Suppressor macrophage treated with lipopolysaccharide for 4 hours (primary cell): ENCODE data around the gene TMEM184B.

Experiments
- DNase-seq: peaks from one replicate; pipeline ENCODE4 v3.0.0-alpha.2; 2020

The TMEM184B gene

DNA sequence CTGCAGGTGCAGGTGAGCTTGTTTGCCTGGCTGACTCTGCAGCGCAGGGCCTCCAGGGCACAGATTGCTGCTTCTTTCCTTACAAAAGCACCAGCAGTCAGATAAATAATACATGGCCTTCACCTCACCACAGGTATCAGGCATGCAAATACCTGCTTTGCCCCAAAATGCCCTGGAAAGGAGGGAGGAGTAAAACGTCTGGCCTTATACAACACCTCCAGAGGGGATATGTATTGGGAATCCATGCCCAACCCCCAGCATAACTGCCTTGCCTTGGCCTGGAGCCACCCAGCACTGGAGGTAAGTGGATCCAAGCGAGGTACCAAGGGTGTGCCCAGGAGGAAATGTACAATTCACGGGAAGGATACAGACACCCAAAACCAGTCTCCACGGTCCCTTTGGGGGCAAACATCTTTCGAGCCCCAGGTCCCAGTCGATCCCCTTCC is 860 bp downstream of the TMEM184B start:
- no peak for DNase-seq

DNA sequence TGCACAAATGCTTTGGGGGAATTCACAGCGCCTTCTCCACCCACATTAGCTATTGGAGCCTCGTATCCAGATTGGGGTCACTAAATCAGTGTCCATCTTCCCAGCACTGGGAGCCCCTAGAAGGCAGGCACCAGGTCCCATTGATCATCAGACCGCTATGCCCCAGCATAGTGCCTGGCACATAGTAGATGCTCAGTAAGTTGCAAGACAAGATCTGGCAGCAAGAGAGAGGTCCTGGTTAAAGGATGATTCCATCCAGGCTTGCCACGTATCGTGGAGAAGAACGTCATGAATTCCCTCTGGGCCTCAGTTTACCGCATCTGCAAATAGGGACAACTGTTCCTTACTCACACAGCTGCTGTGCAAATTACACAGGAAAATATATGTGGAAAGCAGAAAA is 1.7 kb downstream of the TMEM184B start:
- DNase-seq: no peak

DNA sequence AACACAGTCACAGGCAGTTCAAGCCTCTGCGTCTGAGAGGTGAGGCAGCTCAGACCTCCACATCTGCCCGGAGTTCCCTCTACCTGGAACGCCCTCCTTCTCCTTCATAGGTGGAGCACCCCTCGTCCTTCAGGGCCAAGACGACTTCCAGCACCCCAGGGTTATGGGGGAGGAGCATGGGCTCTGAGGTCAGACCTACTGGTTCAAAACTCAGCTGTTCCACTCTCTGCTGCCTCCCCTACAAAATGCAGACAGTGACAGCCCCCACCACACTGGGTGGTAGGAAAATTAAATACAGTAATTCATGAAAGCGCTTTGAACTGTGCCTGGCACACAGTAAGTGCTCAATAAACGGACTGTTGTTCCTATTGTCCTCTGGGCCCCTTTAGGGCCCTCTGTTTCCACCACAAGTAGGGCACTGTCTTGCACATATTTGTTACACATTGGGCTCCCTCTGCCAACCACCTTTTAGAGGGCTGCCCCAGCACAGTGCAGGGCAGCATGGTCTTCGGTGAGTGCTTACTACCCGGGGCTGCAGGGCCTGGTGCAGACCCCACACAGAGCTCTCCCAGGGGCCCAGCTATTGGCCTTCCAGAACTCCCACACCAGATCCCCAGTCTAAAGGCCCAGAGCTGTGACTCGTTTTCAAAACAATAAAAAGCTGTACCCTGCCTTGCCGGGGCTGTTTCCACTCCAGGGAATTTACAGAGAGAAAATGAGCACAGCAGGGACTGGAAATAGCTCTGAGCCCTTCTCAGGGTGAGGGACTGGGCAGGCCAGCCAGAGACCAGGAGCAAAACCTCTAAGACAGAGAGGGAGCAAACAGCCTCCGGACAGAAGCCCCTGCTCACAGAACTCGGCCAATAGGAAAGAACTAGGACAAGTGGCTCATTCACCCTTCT is 2.5 kb downstream of the TMEM184B start:
- DNase-seq: no peak

DNA sequence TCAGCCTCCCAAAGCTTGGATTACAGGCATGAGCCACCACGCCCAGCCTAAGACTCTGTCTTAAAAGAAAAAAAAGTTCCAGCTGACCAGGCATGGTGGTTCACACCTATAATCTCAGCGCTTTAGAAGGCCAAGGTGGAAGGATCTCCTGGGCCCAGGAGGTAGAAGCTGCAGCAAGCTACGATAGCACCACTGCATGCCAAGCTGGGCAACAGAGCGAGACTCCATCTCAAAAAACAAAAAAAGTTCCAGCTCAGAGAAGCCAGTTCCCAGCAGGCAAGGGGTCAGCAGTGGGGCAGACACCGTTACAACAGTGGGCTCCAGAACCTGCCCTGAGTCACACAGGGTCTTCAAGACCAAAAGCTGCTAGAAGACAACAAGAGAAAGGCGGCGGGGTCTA is 3.3 kb downstream of the TMEM184B start:
- no peak for DNase-seq

DNA sequence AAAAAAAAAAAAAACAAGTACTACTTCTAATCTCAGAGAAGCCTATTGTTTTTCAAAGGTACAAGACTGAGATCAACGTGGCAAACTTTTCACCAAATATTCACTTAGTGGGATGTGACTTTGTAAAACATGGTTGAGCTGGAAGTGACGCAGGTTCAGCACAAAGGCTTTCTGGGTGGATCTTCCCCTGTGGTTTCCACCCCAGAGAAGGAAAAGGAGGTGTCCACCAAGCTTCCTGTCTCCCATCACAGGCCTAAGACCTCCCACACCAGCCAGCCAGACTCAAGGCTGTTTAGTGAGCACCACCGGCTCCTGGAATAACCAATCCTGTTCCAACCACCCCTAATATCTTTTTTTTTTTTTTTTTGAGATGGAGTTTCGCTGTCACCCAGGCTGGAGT is 5.7 kb downstream of the TMEM184B start:
- DNase-seq: peak; percentile 34

DNA sequence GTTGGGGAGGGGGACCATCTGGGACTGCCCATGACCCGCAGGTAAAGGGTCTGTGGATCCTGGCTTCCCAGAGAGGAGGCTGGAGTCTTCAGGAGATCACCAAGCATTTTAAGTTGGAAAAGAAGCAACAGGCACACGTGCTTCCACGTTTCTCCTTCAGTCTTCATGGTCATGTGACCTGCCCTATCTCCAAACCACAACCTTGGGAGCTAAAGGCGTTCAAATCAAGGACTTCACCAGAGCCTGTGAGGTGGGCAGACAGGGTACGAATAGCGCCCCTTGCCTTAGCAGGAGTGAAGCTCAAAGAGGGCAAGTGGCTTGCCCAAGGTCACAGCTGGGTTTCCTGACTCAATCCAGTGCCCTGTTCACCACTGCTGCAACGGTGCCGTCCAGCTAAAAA is 6.7 kb downstream of the TMEM184B start:
- DNase-seq: no peak

DNA sequence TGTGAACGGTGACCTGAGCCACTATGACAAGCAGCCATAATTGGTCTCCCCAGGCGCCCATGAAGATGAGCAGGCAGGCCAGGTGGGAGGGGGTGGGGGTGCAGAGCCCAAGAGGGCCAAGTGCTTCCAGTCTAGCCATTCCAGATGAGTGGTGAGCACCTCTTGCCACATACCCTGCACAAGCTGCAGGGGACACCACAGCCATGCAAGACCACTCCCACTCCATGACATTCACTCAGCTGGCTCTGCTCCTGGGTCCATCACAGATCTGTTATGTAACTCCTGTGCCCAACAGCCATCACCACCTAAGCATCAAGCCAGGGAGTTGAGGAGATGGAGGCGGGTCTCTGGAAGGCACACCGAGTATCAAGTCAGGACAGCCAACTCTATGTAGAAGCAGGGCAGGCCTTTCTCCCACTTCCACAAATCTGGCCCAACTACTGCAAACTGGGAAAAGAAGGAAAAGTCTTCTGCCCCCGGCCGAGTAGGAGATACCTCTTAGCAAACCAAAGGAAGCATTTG is 8.4 kb downstream of the TMEM184B start:
- DNase-seq: no peak

DNA sequence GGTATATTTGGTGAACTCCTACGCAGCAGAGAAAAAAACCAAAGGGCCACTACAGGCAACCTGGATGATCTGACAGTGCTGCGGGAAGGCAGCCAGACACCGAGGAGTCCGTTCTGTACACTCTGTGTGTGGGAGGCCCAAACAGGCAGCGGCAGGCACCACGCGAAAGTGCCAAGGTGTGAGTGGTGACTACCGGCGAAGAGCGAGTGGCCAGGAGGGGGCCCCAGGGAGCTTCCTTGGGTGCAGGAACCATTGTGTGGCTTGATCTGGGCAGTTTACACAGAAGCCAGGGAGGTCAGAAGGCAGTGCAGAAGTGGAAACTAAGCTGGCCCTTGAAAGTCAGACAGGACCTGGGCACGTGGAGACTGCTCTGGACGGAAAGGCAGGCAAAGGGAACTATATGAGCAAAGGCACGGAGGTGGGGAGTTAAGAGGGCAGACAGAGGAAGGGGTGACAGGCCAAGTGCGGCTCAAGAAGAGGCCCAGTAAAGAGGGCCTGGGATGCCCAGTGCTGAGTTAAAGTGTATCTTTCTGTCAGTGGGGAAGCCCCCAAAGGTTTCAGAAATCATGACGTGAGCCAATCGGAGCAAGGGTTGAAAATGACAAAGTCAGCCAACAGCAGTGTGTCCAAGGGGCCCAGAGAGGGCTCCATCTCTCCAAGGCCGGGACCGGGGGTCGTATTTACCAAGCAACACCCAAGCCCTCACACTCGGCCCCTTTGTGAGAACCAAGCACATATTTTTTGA is 10.6 kb downstream of the TMEM184B start:
- peak; percentile 35 for DNase-seq

DNA sequence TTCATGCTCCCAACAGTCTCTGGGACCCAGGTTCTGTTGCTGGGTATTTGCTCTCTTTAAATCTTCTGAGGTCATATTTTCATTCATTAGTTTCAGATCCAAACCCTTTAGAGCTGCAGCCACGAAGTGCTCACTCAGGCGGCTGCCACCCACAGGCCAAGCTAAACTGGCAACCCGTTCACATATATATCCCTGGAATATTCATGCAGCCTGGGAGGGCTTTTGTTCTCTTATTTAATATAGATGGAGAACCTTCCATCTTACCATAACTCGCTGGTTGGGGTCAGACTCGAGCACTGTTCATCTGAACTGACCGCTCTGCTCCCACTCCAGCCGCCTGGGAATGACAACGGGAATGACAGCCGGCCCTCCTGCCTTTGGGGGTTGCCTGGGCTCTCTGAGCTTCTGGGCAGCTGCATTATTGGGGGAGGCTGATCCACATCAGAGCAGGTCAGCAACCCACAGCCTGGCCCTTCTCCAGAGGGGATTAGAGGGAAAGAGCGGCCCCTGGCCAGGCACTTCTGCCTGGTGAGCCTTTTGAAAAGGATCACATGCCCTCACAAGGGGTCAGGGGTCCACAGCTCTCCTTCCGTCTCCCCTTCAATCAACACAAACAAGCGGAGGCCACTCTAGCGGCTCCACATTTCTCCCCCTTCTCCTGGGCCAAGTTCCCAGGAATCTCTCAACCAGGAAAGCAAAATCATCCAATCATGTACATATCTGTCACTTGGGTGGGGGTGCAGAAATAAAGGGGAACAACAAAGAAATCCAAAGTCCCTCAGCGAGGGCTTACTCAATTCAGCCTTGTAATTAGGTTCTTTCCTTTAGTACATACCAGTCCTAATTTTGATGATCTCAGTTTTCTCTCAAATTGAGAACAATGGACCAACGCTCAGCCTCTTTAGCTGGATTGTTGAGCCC is 11.8 kb downstream of the TMEM184B start:
- peak; percentile 7 for DNase-seq

DNA sequence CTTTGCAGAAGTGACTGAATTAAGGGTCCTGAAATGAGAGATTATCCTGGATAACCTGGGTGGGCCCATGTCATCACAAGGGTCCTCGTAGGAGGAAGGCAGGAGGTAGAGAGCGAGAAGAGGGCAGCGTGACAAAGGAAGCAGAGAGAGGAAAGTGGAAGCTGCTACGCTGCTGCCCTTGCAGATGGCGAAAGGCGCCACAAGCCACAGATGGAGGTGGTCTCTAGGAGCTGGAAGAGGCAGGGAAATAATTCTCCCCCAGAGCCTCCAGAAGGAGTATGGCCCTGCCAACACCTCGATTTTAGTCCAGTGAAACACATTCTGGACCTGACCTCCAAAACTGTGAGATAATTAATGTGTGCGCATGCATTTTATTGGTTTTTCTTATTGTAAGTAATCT is 13.4 kb downstream of the TMEM184B start:
- DNase-seq: no peak

DNA sequence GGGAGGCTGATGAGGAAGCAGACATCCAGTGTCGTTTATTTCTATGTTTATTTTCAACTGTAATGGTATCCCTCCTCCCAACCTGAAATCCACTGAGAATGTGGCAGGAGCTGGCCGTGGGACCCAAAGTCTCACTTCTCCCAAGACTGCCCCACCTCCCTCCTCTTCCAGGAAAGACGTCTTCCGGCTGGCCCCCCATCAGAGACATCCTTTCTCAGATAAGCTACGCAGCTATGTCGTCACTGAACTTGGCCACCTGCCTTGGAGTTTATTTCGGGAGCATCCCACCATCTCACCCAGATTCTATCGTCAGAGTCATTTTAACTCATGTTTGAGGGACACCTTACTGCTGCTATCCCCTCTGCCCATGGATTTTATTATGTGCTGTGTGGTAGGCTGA is 13.9 kb downstream of the TMEM184B start:
- no peak for DNase-seq

DNA sequence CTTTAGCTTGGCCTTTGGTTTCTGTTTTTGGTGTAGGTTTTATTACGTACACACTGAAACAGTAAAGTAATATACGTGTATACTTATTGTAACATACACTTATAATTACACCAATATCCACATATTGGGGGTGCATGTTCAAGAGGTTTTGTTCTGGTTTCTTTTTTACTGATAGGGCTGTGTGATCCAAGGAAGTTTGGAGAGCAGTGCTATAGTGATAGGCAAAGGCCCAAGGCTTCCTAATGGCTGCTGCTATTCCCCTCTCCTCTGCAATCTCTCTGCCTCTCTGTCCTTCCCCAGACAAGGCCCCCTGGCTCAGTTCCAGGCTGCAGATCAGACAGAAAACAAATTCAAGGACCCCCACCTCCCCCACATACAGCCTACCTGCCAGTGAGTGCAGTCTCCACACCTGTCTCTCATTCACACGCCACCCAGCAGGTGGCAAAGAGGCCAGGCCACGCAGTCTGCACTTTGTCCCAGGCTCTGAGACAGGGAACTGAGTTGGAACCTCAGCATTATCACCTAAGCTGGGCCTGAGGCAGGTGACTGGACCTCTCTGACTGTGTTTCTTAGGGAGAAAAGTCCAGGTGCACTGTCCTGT is 15.1 kb downstream of the TMEM184B start:
- no peak for DNase-seq

DNA sequence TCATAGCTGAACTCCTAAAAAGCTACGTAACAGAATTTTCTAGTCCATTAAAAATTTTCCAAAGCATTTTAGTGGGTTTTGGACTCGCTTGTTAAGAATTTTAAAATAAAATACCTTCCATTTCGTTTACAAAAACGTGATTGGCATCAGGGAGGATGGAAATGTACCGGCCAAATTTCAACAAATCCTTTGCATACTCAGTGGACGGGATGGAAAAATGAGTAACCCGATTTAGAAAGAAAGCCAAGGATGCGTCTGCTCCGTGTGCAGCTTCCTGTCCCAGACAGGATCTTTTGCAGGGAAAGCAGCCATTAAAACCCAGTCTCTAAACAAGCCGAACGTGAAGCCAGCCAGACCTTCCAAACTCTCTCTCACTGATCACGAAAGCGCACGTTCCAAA is 15.6 kb downstream of the TMEM184B start:
- no peak for DNase-seq

DNA sequence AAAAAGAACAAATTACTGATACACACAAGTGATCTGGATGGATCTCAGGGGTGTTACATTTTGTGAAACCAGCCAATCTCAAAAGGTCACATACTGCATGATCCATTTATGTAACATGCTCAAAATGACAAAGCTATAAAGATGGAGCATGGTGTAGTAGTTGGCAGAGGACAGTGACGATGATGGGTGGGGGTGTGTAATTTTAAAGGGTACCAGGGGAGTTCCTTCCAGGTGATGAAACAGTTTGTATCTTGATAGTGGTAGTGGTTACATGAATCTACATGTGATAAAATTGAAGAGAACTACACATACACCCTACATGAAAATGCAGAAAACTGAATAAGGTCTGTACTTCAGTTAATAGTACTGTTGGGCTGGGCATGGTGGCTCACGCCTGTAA is 17.1 kb downstream of the TMEM184B start:
- no peak for DNase-seq

DNA sequence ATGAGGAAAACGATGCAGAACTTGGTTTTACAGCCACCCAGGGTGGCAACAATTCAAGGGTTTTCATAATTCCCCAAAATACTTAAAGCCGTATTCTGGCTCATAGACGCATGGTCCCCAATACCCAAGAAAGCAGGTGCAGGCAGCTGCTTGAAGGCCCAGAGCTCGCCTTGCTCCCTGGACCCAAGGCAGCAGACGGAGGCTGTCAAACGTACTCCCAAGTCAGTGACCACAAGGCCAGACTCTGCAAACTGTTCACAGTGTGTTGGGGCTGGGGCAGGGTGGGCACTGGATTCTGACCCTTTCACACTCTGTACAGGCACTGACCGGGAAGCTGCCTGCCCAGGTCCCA is 21.5 kb downstream of the TMEM184B start:
- no peak for DNase-seq

DNA sequence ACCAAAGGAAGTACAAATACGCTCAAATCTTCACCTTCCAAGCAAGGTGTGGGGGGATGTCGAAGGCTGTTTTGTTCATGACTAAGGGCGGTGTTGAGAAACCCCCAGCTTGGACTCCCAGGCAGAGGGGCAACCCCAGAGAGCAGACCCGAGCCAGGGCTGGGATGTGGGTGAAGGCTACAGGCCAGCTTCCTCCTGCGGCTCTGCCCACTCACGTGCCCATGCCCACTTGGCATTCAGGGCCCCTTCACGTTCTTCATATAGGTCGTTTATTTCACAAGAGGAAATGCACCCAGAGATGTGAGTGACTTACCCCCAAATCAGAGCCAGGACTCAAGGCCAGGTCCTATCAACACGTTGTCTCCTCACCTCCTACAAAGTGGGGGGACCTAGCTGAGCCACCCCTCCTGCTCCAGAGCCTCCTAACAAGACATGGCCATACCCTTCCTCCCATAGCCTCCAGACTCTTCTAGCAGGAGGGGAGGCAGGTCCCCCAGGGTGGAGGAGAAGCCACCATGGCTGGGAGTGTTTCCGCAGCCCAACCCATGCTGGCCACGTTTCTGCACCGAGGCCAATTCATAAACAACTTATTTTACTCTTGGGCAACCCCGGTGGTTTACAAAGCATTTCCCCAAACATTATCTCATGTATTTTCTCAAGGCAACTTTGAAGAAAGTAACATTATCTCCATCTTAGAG is 22.0 kb downstream of the TMEM184B start:
- no peak for DNase-seq

DNA sequence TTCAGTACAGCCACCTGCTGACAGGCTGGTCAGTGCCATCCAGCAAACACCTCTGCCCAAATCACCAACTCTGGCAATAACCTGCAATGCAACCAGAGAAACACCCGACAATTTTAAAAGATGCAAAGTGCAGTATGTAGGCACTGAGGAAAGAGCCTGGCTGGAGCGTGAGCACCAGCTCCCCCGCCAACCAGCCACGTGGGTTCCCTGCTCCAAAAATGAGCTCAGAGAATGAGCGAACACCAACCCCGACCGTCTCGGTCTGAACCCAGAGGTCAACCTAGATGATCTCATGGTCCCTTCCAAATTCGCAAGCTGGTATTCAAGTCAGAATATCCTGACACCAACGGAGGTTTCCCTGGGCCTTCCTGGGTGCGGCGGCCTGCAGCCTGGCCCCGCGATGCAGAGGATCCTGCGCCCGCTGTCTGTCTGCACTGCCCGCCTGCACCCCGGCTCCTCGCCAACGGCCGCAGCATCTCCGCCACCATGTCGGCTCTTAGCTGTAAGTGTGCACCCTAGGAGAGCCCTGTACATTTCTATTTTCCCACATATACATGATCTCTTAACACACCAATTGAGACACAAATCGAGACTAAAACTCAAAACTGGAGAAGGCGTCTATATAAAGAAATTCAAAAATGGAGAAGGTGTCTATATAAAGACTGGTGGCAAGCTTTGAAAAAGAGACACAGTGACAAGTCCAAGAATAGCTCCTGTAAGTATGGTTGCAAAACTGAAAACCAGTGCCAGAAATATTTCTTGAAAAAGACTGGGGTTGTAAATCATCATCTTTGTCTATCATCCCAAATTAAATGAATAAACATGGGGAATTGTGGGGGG is 22.8 kb downstream of the TMEM184B start:
- no peak for DNase-seq

DNA sequence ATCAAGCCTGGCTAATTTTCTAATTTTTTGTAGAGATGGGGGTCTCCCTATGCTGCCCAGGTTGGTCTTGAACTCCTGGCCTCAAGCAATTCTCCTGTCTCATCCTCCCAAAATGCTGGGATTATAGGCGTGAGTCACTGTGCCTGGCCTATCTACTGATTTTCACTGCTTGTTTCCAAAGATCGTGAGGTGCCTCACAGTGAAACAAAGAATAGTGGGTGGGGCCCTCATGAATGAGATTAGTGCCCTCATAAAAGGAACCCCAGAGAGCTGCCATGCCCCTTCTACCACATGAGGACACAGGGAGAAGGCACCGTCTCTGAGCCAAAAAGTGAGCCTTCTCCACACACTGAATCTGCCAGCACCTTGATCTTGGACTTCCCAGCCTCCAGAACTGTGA is 23.5 kb downstream of the TMEM184B start:
- DNase-seq: no peak

DNA sequence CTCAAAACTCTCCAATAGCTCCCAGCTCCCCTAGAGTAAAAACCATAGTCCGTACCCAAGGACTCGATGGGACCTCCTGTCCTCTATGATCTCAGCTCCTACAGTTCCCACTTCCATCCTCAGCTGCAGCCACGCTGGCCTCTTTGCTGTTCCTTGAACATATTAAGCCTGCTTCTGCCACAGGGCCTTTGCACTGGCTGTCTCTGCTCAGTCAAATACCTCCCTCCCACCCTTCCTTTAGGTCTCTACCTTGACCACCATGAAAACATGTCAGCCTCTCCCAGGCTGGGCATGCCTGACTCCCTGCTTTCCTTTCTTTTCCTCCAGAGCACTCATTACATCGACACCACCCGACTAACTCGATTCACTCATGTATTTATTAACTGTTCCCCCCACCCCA is 24.5 kb downstream of the TMEM184B start:
- DNase-seq: no peak

DNA sequence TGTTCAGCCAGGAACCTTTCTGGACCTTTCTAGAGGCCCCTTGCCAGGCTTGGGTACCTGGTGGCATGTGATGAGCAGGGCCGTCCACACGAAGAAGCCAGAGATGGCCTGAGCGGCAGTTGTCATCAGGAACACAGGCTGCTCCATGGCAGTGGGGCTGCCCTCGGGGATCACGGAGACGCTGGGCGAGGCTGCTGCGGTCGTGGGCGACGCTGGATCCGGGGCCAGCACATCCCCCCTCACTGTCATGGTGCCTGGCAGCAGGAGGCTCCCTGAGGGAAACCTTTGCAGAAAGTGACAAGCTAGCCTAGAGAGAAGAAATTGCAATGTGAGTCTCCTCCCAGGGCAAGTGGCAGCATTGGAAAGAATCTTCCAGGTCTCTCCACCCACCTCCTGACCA is 25.1 kb downstream of the TMEM184B start:
- no peak for DNase-seq

DNA sequence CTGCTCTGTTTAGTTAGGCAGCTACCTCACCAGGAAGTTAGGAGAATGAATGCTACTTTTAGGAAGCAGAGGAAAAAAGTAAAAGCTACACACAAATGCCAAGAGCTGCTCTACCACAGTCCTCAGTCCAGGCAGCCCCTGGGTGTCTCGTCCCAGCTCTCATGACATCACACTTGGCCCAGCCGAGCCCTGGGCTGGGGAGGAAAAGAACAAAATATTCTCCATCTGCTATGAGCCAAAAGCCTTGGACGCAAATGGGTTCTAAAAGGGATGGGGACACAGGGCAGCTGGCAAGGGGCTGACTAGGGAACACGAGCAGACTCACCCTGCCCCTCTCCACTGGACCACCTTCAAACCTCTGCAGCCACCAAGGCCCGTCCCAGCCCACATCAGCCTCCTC is 26.1 kb downstream of the TMEM184B start:
- no peak for DNase-seq
